Measurements from ENCODE around the gene TMC6. TPM values are rescaled to one million over a fixed set of nuclear protein-coding genes. Genes with fewer than 3 reads are reported as not detected.

The TMC6 gene
- total RNA-seq, 1 experiment from 2014 or later = 58.0 TPM

- no TSS peak for BruUV-seq (replicated peaks)
- intact Hi-C loops (cut with micrococcal nuclease; ENCODE audit: unreplicated experiment) = no loop called here
- Histone ChIP-seq H3K4me3 (ENCODE audit: low read depth in 2 of 2, low read length in 2 of 2) (no peak overlapping the region), H3K36me3 (ENCODE audit: control insufficient read depth, insufficient read depth, low read length) (no peaks in the 10 kb centered on the region), H3K4me1 (ENCODE audit: control insufficient read depth, insufficient read depth, low read length) (no peaks in the 10 kb centered on the region), H3K27me3 (ENCODE audit: control insufficient read depth, insufficient read depth, low read length) (no peaks in the 10 kb centered on the region), H3K9me3 (ENCODE audit: control insufficient read depth, insufficient read depth, low read depth, low read length) (no peaks in the 10 kb centered on the region), H3K27ac (ENCODE audit: low read length) (no peak overlapping the region)
- TF ChIP-seq POLR2AphosphoS5 (IDR thresholded peaks at IDR 0.05; ENCODE audit: low read depth, low read length) = no peak
- no peak for TF ChIP-seq REST (IDR thresholded peaks at IDR 0.05; ENCODE audit: insufficient read depth in 1 of 2, low read depth in 2 of 2, low read length in 1 of 2)
- no peak for TF ChIP-seq TCF7L2 (IDR thresholded peaks at IDR 0.05; ENCODE audit: low read depth, low read length)
- TF ChIP-seq SIN3A (IDR thresholded peaks at IDR 0.05; ENCODE audit: borderline replicate concordance, insufficient read depth, low read depth, low read length) = no peak
- TF ChIP-seq, protein P1, sequence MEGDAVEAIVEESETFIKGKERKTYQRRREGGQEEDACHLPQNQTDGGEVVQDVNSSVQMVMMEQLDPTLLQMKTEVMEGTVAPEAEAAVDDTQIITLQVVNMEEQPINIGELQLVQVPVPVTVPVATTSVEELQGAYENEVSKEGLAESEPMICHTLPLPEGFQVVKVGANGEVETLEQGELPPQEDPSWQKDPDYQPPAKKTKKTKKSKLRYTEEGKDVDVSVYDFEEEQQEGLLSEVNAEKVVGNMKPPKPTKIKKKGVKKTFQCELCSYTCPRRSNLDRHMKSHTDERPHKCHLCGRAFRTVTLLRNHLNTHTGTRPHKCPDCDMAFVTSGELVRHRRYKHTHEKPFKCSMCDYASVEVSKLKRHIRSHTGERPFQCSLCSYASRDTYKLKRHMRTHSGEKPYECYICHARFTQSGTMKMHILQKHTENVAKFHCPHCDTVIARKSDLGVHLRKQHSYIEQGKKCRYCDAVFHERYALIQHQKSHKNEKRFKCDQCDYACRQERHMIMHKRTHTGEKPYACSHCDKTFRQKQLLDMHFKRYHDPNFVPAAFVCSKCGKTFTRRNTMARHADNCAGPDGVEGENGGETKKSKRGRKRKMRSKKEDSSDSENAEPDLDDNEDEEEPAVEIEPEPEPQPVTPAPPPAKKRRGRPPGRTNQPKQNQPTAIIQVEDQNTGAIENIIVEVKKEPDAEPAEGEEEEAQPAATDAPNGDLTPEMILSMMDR (IDR thresholded peaks at IDR 0.05) = no peak
- ATAC-seq (no peak), DNase-seq (ENCODE audit: low read depth, low spot score) (no peak)
- POLR2A ChIA-PET = no interaction called here
- CTCF ChIA-PET = no interaction called here
- in situ Hi-C loops (cut with HindIII; ENCODE audit: low pct_unique_long_range_greater_than_20kb, low sequenced_read_pairs) = no loop called here
Measured at GRCh38 chr17:78081551-78081950, 47.0 kb downstream of the TMC6 start.

- no peaks in the 10 kb centered on the region for H3K36me3 ChIP-seq (ENCODE audit: control insufficient read depth, insufficient read depth, low read length)
- H3K4me3 ChIP-seq (ENCODE audit: low read depth in 2 of 2, low read length in 2 of 2) = no peak overlapping the region
- intact Hi-C loops (cut with micrococcal nuclease; ENCODE audit: unreplicated experiment) (no loop called here), in situ Hi-C loops (cut with HindIII; ENCODE audit: low pct_unique_long_range_greater_than_20kb, low sequenced_read_pairs) (no loop called here)
- no peaks in the 10 kb centered on the region for H3K4me1 ChIP-seq (ENCODE audit: control insufficient read depth, insufficient read depth, low read length)
- no peaks in the 10 kb centered on the region for H3K27me3 ChIP-seq (ENCODE audit: control insufficient read depth, insufficient read depth, low read length)
- DNase-seq (ENCODE audit: low read depth, low spot score) = no peak
- TF ChIP-seq POLR2AphosphoS5 (IDR thresholded peaks at IDR 0.05; ENCODE audit: low read depth, low read length) = no peak
- no peak for TF ChIP-seq TCF7L2 (IDR thresholded peaks at IDR 0.05; ENCODE audit: low read depth, low read length)
- no peak for TF ChIP-seq SIN3A (IDR thresholded peaks at IDR 0.05; ENCODE audit: borderline replicate concordance, insufficient read depth, low read depth, low read length)
- TF ChIP-seq, protein P1 (IDR thresholded peaks at IDR 0.05) = no peak
- TF ChIP-seq REST (IDR thresholded peaks at IDR 0.05; ENCODE audit: insufficient read depth in 1 of 2, low read depth in 2 of 2, low read length in 1 of 2) = no peak
- POLR2A ChIA-PET = no interaction called here
- no peak for ATAC-seq
- CTCF ChIA-PET = no interaction called here
- no TSS peak for BruUV-seq (replicated peaks)
- H3K27ac ChIP-seq (ENCODE audit: low read length) = no peak overlapping the region
- no peaks in the 10 kb centered on the region for H3K9me3 ChIP-seq (ENCODE audit: control insufficient read depth, insufficient read depth, low read depth, low read length)
Measured at GRCh38 chr17:78079253-78079652, 49.3 kb downstream of the TMC6 start.
